HT-29 (cell line): ENCODE data around the gene HOXB3. TPM values are rescaled to one million over a fixed set of nuclear protein-coding genes. Genes with fewer than 3 reads are reported as not detected.
A peak's percentile ranks its signal among the peaks of the same experiment; 100 is the strongest.

ENCODE experiments used
- DNase-seq: peaks from one replicate; pipeline ENCODE4 v3.0.0-alpha.2; 2015; ENCODE audit warnings: low spot score
- total RNA-seq: library from RNA; depleted of rRNA; stranded (reverse); fragments of >200 nt; shearing (Covaris generic); gene quantifications from 2 replicates; pipeline ENCODE4 v1.2.3, GENCODE V29; 2014

The HOXB3 gene
- total RNA-seq, 1 experiment from 2014 or later: 99.5 TPM

- DNase-seq: peak; percentile 96
Measured at GRCh38 chr17:48626245-48627117, 36.4 kb upstream of the HOXB3 start, which contains the start of gene HOXB9. HOXB9 (minus strand) TSS chr17:48626358; CDS start chr17:48626269, 89 bp downstream.

GRCh38 chr17:48625495-48626244 is 35.6 kb upstream of the HOXB3 start:
- no peak for DNase-seq

GRCh38 chr17:48624544-48625494 is 34.8 kb upstream of the HOXB3 start:
- no peak for DNase-seq

- DNase-seq: no peak
Measured at GRCh38 chr17:48624118-48624517, 34.1 kb upstream of the HOXB3 start.

GRCh38 chr17:48623583-48623982 is 33.5 kb upstream of the HOXB3 start:
- no peak for DNase-seq

- DNase-seq: no peak
Measured at GRCh38 chr17:48622857-48623256, 32.8 kb upstream of the HOXB3 start.

- no peak for DNase-seq
Measured at GRCh38 chr17:48621410-48622392, 31.7 kb upstream of the HOXB3 start.

GRCh38 chr17:48620461-48621139 is 30.6 kb upstream of the HOXB3 start:
- DNase-seq: peak; percentile 80

- peak; percentile 74 for DNase-seq
Measured at GRCh38 chr17:48619826-48620449, 29.9 kb upstream of the HOXB3 start.

- no peak for DNase-seq
Measured at GRCh38 chr17:48618256-48618896, 28.3 kb upstream of the HOXB3 start.

- peak; percentile 75 for DNase-seq
Measured at GRCh38 chr17:48617471-48618255, 27.6 kb upstream of the HOXB3 start.

- peak; percentile 76 for DNase-seq
Measured at GRCh38 chr17:48616717-48617470, 26.9 kb upstream of the HOXB3 start.

- peak; percentile 72 for DNase-seq
Measured at GRCh38 chr17:48615963-48616716, 26.1 kb upstream of the HOXB3 start.

- peak; percentile 82 for DNase-seq
Measured at GRCh38 chr17:48615047-48615962, 25.3 kb upstream of the HOXB3 start, which contains the start of gene HOXB8. HOXB8 (minus strand) TSS chr17:48615292; CDS start chr17:48614704, 588 bp downstream.
